Measurements from ENCODE around the gene LLGL2. TPM values are rescaled to one million over a fixed set of nuclear protein-coding genes. Genes with fewer than 3 reads are reported as not detected.

LLGL2 gene
- total RNA-seq, 1 donor from 2014 or later = 34.4 TPM

- DNase-seq (ENCODE audit: low spot score) = no peak
- Mint-ChIP-seq H3K27me3 (ENCODE audit: unreplicated experiment) (peaks cover 2% of the 10 kb centered on the region), H3K36me3 (ENCODE audit: low read depth, unreplicated experiment) (no peaks in the 10 kb centered on the region), H3K4me1 (ENCODE audit: unreplicated experiment) (no peaks in the 10 kb centered on the region), H3K4me3 (ENCODE audit: unreplicated experiment) (no peak overlapping the region), H3K27ac (ENCODE audit: unreplicated experiment) (no peak overlapping the region), H3K9me3 (ENCODE audit: unreplicated experiment) (no peaks in the 10 kb centered on the region)
- no peak for TF ChIP-seq CTCF (IDR thresholded peaks at IDR 0.05; ENCODE audit: unreplicated experiment)
Measured at GRCh38 chr17:75596320-75597087, 71.0 kb downstream of the LLGL2 start.

GRCh38 chr17:75601057-75601987 lies 75.8 kb downstream of the LLGL2 start:
- peak; percentile 70 for DNase-seq (ENCODE audit: low spot score)
- Mint-ChIP-seq H3K36me3 (ENCODE audit: low read depth, unreplicated experiment) (no peaks in the 10 kb centered on the region), H3K4me3 (ENCODE audit: unreplicated experiment) (no peak overlapping the region)

GRCh38 chr17:75602644-75603043 lies 77.1 kb downstream of the LLGL2 start:
- no peaks in the 10 kb centered on the region for H3K4me1 Mint-ChIP-seq (ENCODE audit: unreplicated experiment)
- peaks cover 2% of the 10 kb centered on the region for H3K27me3 Mint-ChIP-seq (ENCODE audit: unreplicated experiment)
- H3K4me3 Mint-ChIP-seq (ENCODE audit: unreplicated experiment) = no peak overlapping the region
- DNase-seq (ENCODE audit: low spot score) = no peak
- TF ChIP-seq CTCF (IDR thresholded peaks at IDR 0.05; ENCODE audit: unreplicated experiment) = no peak
- H3K36me3 Mint-ChIP-seq (ENCODE audit: low read depth, unreplicated experiment) = peaks cover 5% of the 10 kb centered on the region
- no peaks in the 10 kb centered on the region for H3K9me3 Mint-ChIP-seq (ENCODE audit: unreplicated experiment)
- H3K27ac Mint-ChIP-seq (ENCODE audit: unreplicated experiment) = no peak overlapping the region

More at GRCh38 chr17:75601057-75601987, 75.8 kb downstream of the LLGL2 start:
- peak; percentile 85 for TF ChIP-seq CTCF (IDR thresholded peaks at IDR 0.05; ENCODE audit: unreplicated experiment)
- H3K9me3 Mint-ChIP-seq (ENCODE audit: unreplicated experiment) = no peaks in the 10 kb centered on the region
- no peaks in the 10 kb centered on the region for H3K4me1 Mint-ChIP-seq (ENCODE audit: unreplicated experiment)
- no peak overlapping the region for H3K27ac Mint-ChIP-seq (ENCODE audit: unreplicated experiment)
- peaks cover 2% of the 10 kb centered on the region for H3K27me3 Mint-ChIP-seq (ENCODE audit: unreplicated experiment)

GRCh38 chr17:75603123-75603522 lies 77.6 kb downstream of the LLGL2 start:
- no peak for DNase-seq (ENCODE audit: low spot score)
- Mint-ChIP-seq H3K4me1 (ENCODE audit: unreplicated experiment) (no peaks in the 10 kb centered on the region), H3K27me3 (ENCODE audit: unreplicated experiment) (peaks cover 2% of the 10 kb centered on the region), H3K36me3 (ENCODE audit: low read depth, unreplicated experiment) (peaks cover 5% of the 10 kb centered on the region), H3K9me3 (ENCODE audit: unreplicated experiment) (no peaks in the 10 kb centered on the region), H3K27ac (ENCODE audit: unreplicated experiment) (no peak overlapping the region), H3K4me3 (ENCODE audit: unreplicated experiment) (no peak overlapping the region)
- TF ChIP-seq CTCF (IDR thresholded peaks at IDR 0.05; ENCODE audit: unreplicated experiment) = no peak

Measured in endothelial cell (in vitro differentiated cells).